HG03575 (cell line): ENCODE results near the gene STK25.
"Not testable (repeated sequence)": the region's sequence is repeated elsewhere in the genome, so short reads cannot be mapped to it uniquely, and the experiment has no call there.

Experiments
- ATAC-seq: cut with Tn5 transposase; IDR thresholded peaks from one replicate; pipeline ENCODE4 v1.9.1; 2021; ENCODE audit not compliant: unreplicated experiment, insufficient number of reproducible peaks, low FRiP score; ENCODE audit errors: extremely low read depth

STK25 gene

DNA sequence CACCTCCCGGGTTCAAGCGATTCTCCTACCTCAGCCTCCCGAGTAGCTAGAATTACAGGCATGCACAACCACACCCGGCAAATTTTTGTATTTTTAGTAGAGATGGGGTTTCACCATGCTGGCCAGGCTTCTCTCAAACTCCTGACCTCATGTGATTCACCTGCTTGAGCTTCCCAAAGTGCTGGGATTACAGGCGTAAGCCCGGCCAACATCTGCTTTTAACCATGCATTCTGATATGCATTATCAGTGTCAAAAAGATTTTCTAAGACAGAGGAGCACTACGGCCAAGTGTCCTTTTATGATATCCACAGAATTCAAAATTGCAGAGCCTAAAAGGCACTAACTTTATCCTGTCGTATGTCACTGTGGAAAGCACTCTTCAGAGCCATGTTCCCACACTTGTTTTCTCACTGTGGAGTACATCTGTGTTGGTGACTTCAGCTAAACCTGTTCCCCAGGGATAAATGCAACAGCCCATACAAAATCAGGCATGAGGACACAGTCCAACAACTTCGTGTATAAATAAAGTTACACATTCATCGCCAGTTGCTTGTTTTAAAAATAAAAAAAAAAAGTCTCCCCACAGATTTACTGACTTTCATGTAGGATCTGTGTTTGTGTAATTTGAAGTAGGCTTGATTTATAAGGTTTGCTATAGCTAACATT, 56.4 kb downstream of the STK25 start:
- no peak for ATAC-seq

DNA sequence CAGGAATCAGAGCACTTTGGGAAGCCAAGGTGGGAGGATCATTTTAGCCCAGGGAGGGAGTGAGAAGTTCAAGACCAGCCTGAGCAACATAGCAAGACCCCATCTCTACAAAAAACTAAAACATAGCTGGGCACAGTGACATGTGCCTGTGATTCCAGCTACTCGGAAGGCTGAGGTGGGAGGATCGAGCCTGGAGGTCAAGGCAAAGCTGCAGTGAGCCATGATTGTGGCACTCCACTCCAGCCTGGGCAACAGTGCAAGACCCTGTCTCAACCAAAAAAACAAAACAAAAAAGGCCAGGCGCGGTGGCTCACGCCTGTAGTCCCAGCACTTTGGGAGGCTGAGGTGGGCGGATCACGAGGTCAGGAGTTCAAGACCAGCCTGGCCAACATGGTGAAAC, 58.3 kb downstream of the STK25 start:
- ATAC-seq, result not testable (repeated sequence)

DNA sequence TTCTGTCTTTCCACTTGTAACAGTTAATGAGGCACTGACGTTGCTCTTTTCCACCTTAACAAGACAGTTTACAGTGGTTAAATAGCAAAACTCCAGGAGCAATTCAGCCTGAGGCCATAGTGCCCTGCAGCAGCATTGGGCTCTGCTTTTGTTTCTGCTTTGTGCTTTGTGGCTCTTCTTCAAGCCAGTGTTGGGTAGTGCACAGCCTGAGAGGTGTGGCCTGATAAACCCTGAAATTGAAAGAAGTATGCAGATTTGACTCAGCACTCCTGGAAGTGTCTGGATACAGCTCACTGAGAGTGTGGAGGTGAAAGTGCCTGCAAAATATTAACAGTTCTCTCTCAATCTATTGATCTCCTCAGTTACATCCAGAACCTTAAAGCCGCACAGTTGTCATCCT, 63.0 kb downstream of the STK25 start:
- ATAC-seq, result no peak

DNA sequence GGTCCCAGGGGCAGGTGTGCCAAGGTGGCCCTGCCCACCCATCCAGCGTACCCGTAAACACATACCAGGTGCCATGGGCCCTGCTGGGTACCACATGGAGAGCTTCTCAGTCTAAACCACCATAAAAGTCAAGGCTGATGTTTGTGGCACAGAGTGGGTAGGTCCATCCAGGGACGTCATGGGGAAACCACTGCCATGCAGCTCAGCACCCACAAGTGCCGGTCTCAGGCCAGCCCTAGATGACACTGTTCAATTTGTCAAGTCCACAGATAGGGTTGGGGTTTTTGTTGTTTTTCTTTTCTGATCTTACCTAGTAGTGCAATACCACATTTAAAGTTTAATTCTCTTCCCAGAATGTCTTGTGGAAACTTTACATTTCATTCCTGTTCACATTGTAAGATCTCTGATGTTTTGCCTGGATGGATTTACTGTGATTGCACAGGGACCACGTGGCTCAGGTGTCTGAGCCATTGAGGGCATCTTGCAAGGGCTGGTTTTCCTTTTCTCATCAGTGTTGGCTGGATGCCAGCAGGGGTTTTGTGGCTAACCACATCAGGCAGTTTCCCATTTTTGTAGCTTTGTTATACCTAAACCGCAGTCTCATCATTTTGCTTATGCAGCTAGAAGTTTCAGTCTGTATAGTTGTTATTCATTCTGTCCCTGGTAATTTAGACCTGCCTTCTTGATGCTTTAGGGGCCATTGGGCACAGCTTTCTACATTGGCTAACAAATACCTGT, 64.7 kb downstream of the STK25 start:
- ATAC-seq, result no peak
